ENCODE measurements around the gene A2M. TPM values are rescaled to one million over a fixed set of nuclear protein-coding genes. Genes with fewer than 3 reads are reported as not detected.

The A2M gene
- total and polyA plus RNA-seq, 2 of the 13 experiments (the other 11 are each of a cell fraction or from before 2014, with no cell fraction given), result 2,807 to 6,551 TPM

DNA sequence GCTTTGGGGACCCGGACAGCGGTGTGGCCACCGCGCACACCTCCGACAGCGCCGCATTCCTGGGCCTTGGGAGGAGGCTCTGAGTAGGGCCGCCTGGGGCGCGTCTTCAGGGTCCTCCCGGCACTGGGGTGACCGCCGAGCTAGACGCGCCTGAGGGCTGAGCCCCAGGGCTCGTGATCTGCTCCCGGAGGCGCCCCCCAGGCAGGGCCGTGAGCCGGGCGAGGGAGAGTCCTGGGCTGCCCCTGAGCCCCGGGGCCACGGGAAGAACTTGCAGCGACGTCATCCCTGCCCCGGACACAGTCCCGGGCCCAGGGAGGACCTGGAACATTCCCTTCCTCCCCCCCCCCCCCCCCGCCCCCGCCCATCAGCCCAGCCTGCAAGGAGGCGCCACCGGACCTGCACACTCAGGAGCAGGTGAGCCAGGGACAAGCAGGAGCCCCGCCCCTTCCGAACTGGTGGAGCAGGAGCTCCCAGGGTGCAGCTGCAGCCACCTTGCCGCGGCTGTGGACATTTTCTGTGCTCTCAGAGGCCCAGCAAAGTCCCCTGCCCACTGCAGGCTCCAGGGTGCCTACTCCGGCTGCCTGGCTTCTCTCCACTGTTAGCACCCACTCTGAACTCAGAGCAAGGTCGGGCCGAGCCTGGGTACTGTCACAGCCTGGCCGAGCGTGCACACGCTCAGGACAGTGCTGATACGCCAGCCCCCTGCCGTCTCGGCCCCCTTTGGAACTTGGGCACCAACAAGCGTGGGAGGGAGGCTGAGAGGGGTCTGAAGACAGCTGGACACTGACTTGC is 50.7 kb downstream of the A2M start (continued):
- TF ChIP-seq, protein P1, sequence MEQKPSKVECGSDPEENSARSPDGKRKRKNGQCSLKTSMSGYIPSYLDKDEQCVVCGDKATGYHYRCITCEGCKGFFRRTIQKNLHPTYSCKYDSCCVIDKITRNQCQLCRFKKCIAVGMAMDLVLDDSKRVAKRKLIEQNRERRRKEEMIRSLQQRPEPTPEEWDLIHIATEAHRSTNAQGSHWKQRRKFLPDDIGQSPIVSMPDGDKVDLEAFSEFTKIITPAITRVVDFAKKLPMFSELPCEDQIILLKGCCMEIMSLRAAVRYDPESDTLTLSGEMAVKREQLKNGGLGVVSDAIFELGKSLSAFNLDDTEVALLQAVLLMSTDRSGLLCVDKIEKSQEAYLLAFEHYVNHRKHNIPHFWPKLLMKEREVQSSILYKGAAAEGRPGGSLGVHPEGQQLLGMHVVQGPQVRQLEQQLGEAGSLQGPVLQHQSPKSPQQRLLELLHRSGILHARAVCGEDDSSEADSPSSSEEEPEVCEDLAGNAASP (CRISPR knock-in tag; IDR thresholded peaks at IDR 0.05; ENCODE audit: borderline replicate concordance), result peak; percentile 12; the same call in 1 of the 2 replicates
- TF ChIP-seq, protein P2, sequence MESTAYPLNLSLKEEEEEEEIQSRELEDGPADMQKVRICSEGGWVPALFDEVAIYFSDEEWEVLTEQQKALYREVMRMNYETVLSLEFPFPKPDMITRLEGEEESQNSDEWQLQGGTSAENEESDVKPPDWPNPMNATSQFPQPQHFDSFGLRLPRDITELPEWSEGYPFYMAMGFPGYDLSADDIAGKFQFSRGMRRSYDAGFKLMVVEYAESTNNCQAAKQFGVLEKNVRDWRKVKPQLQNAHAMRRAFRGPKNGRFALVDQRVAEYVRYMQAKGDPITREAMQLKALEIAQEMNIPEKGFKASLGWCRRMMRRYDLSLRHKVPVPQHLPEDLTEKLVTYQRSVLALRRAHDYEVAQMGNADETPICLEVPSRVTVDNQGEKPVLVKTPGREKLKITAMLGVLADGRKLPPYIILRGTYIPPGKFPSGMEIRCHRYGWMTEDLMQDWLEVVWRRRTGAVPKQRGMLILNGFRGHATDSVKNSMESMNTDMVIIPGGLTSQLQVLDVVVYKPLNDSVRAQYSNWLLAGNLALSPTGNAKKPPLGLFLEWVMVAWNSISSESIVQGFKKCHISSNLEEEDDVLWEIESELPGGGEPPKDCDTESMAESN (CRISPR knock-in tag; conservative IDR thresholded peaks at IDR 0.05), result no peak; the same call in 1 of the 2 replicates
- TF ChIP-seq DNMT3B (CRISPR knock-in tag; conservative IDR thresholded peaks at IDR 0.05) (no peak), ZNF83 (CRISPR knock-in tag; IDR thresholded peaks at IDR 0.05; ENCODE audit: borderline replicate concordance) (no peak), TSC22D2 (CRISPR knock-in tag; IDR thresholded peaks at IDR 0.05; ENCODE audit: borderline replicate concordance) (no peak), CBFB (CRISPR knock-in tag; IDR thresholded peaks at IDR 0.05) (no peak), ZNF224 (CRISPR knock-in tag; IDR thresholded peaks at IDR 0.05) (no peak)
- TF ChIP-seq, protein P3, sequence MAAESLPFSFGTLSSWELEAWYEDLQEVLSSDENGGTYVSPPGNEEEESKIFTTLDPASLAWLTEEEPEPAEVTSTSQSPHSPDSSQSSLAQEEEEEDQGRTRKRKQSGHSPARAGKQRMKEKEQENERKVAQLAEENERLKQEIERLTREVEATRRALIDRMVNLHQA (CRISPR knock-in tag; IDR thresholded peaks at IDR 0.05), result no peak
- TF ChIP-seq, protein P4, sequence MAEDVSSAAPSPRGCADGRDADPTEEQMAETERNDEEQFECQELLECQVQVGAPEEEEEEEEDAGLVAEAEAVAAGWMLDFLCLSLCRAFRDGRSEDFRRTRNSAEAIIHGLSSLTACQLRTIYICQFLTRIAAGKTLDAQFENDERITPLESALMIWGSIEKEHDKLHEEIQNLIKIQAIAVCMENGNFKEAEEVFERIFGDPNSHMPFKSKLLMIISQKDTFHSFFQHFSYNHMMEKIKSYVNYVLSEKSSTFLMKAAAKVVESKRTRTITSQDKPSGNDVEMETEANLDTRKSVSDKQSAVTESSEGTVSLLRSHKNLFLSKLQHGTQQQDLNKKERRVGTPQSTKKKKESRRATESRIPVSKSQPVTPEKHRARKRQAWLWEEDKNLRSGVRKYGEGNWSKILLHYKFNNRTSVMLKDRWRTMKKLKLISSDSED (CRISPR knock-in tag; IDR thresholded peaks at IDR 0.05), result no peak
- TF ChIP-seq, protein P5, sequence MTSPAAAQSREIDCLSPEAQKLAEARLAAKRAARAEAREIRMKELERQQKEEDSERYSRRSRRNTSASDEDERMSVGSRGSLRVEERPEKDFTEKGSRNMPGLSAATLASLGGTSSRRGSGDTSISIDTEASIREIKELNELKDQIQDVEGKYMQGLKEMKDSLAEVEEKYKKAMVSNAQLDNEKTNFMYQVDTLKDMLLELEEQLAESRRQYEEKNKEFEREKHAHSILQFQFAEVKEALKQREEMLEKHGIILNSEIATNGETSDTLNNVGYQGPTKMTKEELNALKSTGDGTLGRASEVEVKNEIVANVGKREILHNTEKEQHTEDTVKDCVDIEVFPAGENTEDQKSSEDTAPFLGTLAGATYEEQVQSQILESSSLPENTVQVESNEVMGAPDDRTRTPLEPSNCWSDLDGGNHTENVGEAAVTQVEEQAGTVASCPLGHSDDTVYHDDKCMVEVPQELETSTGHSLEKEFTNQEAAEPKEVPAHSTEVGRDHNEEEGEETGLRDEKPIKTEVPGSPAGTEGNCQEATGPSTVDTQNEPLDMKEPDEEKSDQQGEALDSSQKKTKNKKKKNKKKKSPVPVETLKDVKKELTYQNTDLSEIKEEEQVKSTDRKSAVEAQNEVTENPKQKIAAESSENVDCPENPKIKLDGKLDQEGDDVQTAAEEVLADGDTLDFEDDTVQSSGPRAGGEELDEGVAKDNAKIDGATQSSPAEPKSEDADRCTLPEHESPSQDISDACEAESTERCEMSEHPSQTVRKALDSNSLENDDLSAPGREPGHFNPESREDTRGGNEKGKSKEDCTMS (CRISPR knock-in tag; conservative IDR thresholded peaks at IDR 0.05), result no peak
- TF ChIP-seq, protein P6, sequence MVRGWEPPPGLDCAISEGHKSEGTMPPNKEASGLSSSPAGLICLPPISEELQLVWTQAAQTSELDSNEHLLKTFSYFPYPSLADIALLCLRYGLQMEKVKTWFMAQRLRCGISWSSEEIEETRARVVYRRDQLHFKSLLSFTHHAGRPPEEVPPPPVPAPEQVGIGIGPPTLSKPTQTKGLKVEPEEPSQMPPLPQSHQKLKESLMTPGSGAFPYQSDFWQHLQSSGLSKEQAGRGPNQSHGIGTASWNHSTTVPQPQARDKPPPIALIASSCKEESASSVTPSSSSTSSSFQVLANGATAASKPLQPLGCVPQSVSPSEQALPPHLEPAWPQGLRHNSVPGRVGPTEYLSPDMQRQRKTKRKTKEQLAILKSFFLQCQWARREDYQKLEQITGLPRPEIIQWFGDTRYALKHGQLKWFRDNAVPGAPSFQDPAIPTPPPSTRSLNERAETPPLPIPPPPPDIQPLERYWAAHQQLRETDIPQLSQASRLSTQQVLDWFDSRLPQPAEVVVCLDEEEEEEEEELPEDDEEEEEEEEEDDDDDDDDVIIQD (CRISPR knock-in tag; IDR thresholded peaks at IDR 0.05; ENCODE audit: low read depth), result no peak
- TF ChIP-seq, protein P7, sequence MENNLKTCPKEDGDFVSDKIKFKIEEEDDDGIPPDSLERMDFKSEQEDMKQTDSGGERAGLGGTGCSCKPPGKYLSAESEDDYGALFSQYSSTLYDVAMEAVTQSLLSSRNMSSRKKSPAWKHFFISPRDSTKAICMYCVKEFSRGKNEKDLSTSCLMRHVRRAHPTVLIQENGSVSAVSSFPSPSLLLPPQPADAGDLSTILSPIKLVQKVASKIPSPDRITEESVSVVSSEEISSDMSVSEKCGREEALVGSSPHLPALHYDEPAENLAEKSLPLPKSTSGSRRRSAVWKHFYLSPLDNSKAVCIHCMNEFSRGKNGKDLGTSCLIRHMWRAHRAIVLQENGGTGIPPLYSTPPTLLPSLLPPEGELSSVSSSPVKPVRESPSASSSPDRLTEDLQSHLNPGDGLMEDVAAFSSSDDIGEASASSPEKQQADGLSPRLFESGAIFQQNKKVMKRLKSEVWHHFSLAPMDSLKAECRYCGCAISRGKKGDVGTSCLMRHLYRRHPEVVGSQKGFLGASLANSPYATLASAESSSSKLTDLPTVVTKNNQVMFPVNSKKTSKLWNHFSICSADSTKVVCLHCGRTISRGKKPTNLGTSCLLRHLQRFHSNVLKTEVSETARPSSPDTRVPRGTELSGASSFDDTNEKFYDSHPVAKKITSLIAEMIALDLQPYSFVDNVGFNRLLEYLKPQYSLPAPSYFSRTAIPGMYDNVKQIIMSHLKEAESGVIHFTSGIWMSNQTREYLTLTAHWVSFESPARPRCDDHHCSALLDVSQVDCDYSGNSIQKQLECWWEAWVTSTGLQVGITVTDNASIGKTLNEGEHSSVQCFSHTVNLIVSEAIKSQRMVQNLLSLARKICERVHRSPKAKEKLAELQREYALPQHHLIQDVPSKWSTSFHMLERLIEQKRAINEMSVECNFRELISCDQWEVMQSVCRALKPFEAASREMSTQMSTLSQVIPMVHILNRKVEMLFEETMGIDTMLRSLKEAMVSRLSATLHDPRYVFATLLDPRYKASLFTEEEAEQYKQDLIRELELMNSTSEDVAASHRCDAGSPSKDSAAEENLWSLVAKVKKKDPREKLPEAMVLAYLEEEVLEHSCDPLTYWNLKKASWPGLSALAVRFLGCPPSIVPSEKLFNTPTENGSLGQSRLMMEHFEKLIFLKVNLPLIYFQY (CRISPR knock-in tag; IDR thresholded peaks at IDR 0.05; ENCODE audit: borderline replicate concordance), result no peak; the same call in 1 of the 2 replicates
- TF ChIP-seq, protein P8, sequence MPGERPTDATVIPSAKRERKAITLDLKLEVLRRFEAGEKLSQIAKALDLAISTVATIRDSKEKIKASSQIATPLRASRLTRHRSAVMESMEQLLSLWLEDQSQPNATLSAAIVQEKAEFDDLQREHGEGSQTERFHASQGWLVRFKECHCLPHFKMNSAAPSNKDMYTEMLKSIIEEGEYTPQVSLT (CRISPR knock-in tag; IDR thresholded peaks at IDR 0.05; ENCODE audit: borderline replicate concordance, low read depth), result no peak

Data from HepG2 (cell line).